IMR-90 (cell line): ENCODE data around the gene GPR183. TPM values are rescaled to one million over a fixed set of nuclear protein-coding genes. Genes with fewer than 3 reads are reported as not detected.

Source experiments
- ATAC-seq: fragments of 200-7000 bp; cut with Tn5 transposase; 2 replicates; pipeline ENCODE4 v1.9.1; 2020; ENCODE audit warnings: low read depth, mild to moderate bottlenecking, moderate library complexity
- BruUV-seq: library from RNA; stranded (reverse); fragments of 400-500 nt; replicated peaks from 2 replicates; lab custom pipeline; 2021; lab: Mats Ljungman, UMichigan
- CTCF ChIA-PET: fragments of 300-600 bp; formaldehyde crosslinking; extraction: SDS; loops from one replicate; lab custom pipeline; 2021; ENCODE audit warnings: antibody characterized with exemption; lab: Yijun Ruan, JAX
- POLR2A ChIA-PET: fragments of 300-600 bp; sonication (Branson Sonifier 250); formaldehyde crosslinking; loops from one replicate; lab custom pipeline; 2022; ENCODE audit warnings: antibody characterized with exemption; ENCODE audit not compliant: unreplicated experiment; lab: Charles Lee
- DNase-seq: peaks from one replicate; pipeline ENCODE4 v3.0.0; 2013
- H2AFZ ChIP-seq: replicated peaks from 2 replicates; pipeline ENCODE3; 2013; ENCODE audit warnings: low read length, mild to moderate bottlenecking; ENCODE audit not compliant: poor library complexity
- H2AK5ac ChIP-seq: 2 replicates; pipeline ENCODE4 v1.6.1; 2013; ENCODE audit warnings: low read depth, low read length, inconsistent platforms
- H2AK9ac ChIP-seq: replicated peaks from 2 replicates; pipeline ENCODE3; 2013; ENCODE audit warnings: mild to moderate bottlenecking, low read depth, low read length, moderate library complexity; ENCODE audit not compliant: poor library complexity
- H2BK120ac ChIP-seq: 2 replicates; pipeline ENCODE4 v1.6.1; 2013; ENCODE audit warnings: low read depth, low read length, inconsistent platforms
- H2BK15ac ChIP-seq: 3 replicates; pipeline ENCODE4 v1.6.1; 2013; ENCODE audit warnings: low read depth, low read length, inconsistent platforms
- H2BK20ac ChIP-seq: 2 replicates; pipeline ENCODE4 v1.6.1; 2013; ENCODE audit warnings: low read depth, mild to moderate bottlenecking, inconsistent platforms, low read length, moderate library complexity
- H2BK5ac ChIP-seq: 2 replicates; pipeline ENCODE4 v1.6.1; 2013; ENCODE audit warnings: mild to moderate bottlenecking, low read depth, low read length, inconsistent platforms; ENCODE audit not compliant: poor library complexity, severe bottlenecking
- H3K14ac ChIP-seq: replicated peaks from 2 replicates; pipeline ENCODE4 v1.6.1; 2013; ENCODE audit warnings: low read depth, low read length, inconsistent platforms
- H3K18ac ChIP-seq: 2 replicates; pipeline ENCODE4 v1.6.1; 2013; ENCODE audit warnings: low read depth, low read length, control low read depth
- H3K23ac ChIP-seq: 2 replicates; pipeline ENCODE4 v1.6.1; 2013; ENCODE audit warnings: low read depth, low read length, inconsistent platforms
- H3K27ac ChIP-seq: 2 replicates; pipeline ENCODE4 v1.5.1; 2013; ENCODE audit warnings: mild to moderate bottlenecking, control low read depth, low read length; ENCODE audit not compliant: insufficient read depth
- H3K27me3 ChIP-seq: 2 replicates; pipeline ENCODE4 v1.6.1; 2013; ENCODE audit warnings: low read length; ENCODE audit not compliant: control insufficient read depth, insufficient read depth
- H3K36me3 ChIP-seq: 2 replicates; pipeline ENCODE4 v1.6.1; 2013; ENCODE audit warnings: low read length, mixed read lengths; ENCODE audit not compliant: control insufficient read depth, insufficient read depth
- H3K4ac ChIP-seq: 2 replicates; pipeline ENCODE4 v1.6.1; 2013; ENCODE audit warnings: low read depth, low read length, inconsistent platforms
- H3K4me1 ChIP-seq: 2 replicates; pipeline ENCODE4 v1.6.1; 2013; ENCODE audit warnings: low read length, mixed read lengths; ENCODE audit not compliant: control insufficient read depth, insufficient read depth
- H3K4me2 ChIP-seq: 2 replicates; pipeline ENCODE4 v1.6.1; 2013; ENCODE audit warnings: low read depth, mild to moderate bottlenecking, control low read depth, low read length, moderate library complexity
- H3K4me3 ChIP-seq: 2 replicates; pipeline ENCODE4 v1.5.1; 2013; ENCODE audit warnings: low read depth, mild to moderate bottlenecking, control low read depth, low read length, moderate library complexity; ENCODE audit not compliant: insufficient read depth
- H3K56ac ChIP-seq: 2 replicates; pipeline ENCODE4 v1.6.1; 2013; ENCODE audit warnings: low read length, inconsistent platforms; ENCODE audit not compliant: insufficient read depth; ENCODE audit errors: extremely low read depth
- H3K79me1 ChIP-seq, 2 experiments: 2 replicates each; pipeline ENCODE4 v1.6.1; 2013; ENCODE audit warnings: low read length in 2 of 2, inconsistent platforms in 1 of 2, low read depth in 1 of 2
- H3K9ac ChIP-seq: 2 replicates; pipeline ENCODE4 v1.6.1; 2013; ENCODE audit warnings: low read depth, low read length, control low read depth
- H3K9me1 ChIP-seq: 2 replicates; pipeline ENCODE4 v1.6.1; 2013; ENCODE audit warnings: low read length, inconsistent platforms; ENCODE audit not compliant: insufficient read depth
- H3K9me3 ChIP-seq: 2 replicates; pipeline ENCODE4 v1.6.1; 2013; ENCODE audit warnings: low read length; ENCODE audit not compliant: control insufficient read depth, insufficient read depth
- H4K20me1 ChIP-seq: 2 replicates; pipeline ENCODE4 v1.6.1; 2013; ENCODE audit warnings: low read length, inconsistent platforms; ENCODE audit not compliant: insufficient read depth
- H4K5ac ChIP-seq: 2 replicates; pipeline ENCODE4 v1.6.1; 2013; ENCODE audit warnings: mild to moderate bottlenecking, low read depth, low read length, control low read depth
- H4K8ac ChIP-seq, 2 experiments: 2 replicates each; pipeline ENCODE4 v1.6.1; 2013; ENCODE audit warnings: low read depth in 2 of 2, low read length in 2 of 2, control low read depth in 1 of 2, inconsistent platforms in 1 of 2
- H4K91ac ChIP-seq: 2 replicates; pipeline ENCODE4 v1.6.1; 2013; ENCODE audit warnings: low read depth, low read length, inconsistent platforms; ENCODE audit not compliant: insufficient read depth
- BHLHE40 ChIP-seq: fragments of 150-350 bp; IDR thresholded peaks from 2 replicates; pipeline ENCODE4 v1.6.1; 2016; ENCODE audit warnings: mild to moderate bottlenecking, low read depth, low read length
- CHD1 ChIP-seq: IDR thresholded peaks from 2 replicates; pipeline ENCODE4 v1.6.1; 2012; ENCODE audit warnings: low read depth, low read length, improper control_type of control experiment
- FOS ChIP-seq: fragments of 150-350 bp; IDR thresholded peaks from 2 replicates; pipeline ENCODE4 v1.6.1; 2016; ENCODE audit warnings: low read depth, low read length
- MAFK ChIP-seq: IDR thresholded peaks from 2 replicates; pipeline ENCODE4 v1.6.1; 2012; ENCODE audit warnings: low read depth, low read length, improper control_type of control experiment
- MXI1 ChIP-seq: IDR thresholded peaks from 2 replicates; pipeline ENCODE4 v1.6.1; 2012; ENCODE audit warnings: low read depth, mild to moderate bottlenecking, low read length, moderate library complexity, borderline replicate concordance
- POLR2A ChIP-seq: IDR thresholded peaks from 2 replicates; pipeline ENCODE4 v1.6.1; 2012; ENCODE audit warnings: mild to moderate bottlenecking, low read depth, low read length
- RAD21 ChIP-seq: IDR thresholded peaks from 2 replicates; pipeline ENCODE4 v1.6.1; 2012; ENCODE audit warnings: low read length, improper control_type of control experiment
- RCOR1 ChIP-seq: IDR thresholded peaks from 2 replicates; pipeline ENCODE4 v1.6.1; 2012; ENCODE audit warnings: mild to moderate bottlenecking, low read length, improper control_type of control experiment; ENCODE audit not compliant: insufficient replicate concordance
- RFX5 ChIP-seq: IDR thresholded peaks from 2 replicates; pipeline ENCODE4 v1.8.0; 2012; ENCODE audit warnings: low read depth, mild to moderate bottlenecking, low read length, moderate library complexity
- SMC3 ChIP-seq: fragments of 150-350 bp; IDR thresholded peaks from 2 replicates; pipeline ENCODE4 v1.6.1; 2016; ENCODE audit warnings: low read depth, mild to moderate bottlenecking, antibody characterized with exemption, low read length, moderate library complexity
- USF2 ChIP-seq: fragments of 150-350 bp; IDR thresholded peaks from 2 replicates; pipeline ENCODE4 v1.6.1; 2017; ENCODE audit warnings: mild to moderate bottlenecking, antibody characterized with exemption, low read length, low read depth
- WGBS, 2 experiments: methylation state at CpG; one replicate each; pipeline versions ENCODE4 v1.1.5 to v1.1.7; 2013; ENCODE audit warnings: missing lambda C conversion rate in 2 of 2; ENCODE audit not compliant: insufficient read length in 1 of 2; ENCODE audit errors: extremely low coverage in 2 of 2; 5-methylcytosine and 5-hydroxymethylcytosine counted together
- dilution Hi-C: fragments of 300-500 bp; cut with HindIII; formaldehyde crosslinking; loops from one replicate; pipeline ENCODE4 v1.14.3; 2018; ENCODE audit warnings: low sequenced_read_pairs; ENCODE audit not compliant: unreplicated experiment
- in situ Hi-C: fragments of 300-500 bp; cut with MboI; formaldehyde crosslinking; loops from 3 replicates; pipeline ENCODE4 v1.14.3; 2019; ENCODE audit warnings: low sequenced_read_pairs, inconsistent platforms, mixed read lengths
- intact Hi-C: fragments of 100-400 bp; cut with micrococcal nuclease; formaldehyde crosslinking; loops from 2 replicates; pipeline ENCODE4 v1.10.0; 2022
- polyA plus RNA-seq, 3 experiments: library from polyadenylated mRNA; depleted of rRNA; stranded (reverse); fragments of >200 nt; gene quantifications; 2 replicates each; pipeline ENCODE4 v1.2.3, GENCODE V29; 2012; ENCODE audit warnings: low replicate concordance in 1 of 3
- total RNA-seq: library from RNA; depleted of rRNA; stranded (reverse); fragments of >200 nt; gene quantifications from 2 replicates; pipeline ENCODE4 v1.2.3, GENCODE V29; 2012

GPR183 gene
- total and polyA plus RNA-seq, 2 of the 4 experiments (the other 2 are of a cell fraction): 0.18 to 0.31 TPM

- Histone ChIP-seq H3K4me2 (no peak overlapping the region), H3K14ac (no peak overlapping the region), H3K9me1 (peaks cover 13% of the 10 kb centered on the region), H3K18ac (no peak overlapping the region), H3K9ac (no peak overlapping the region), H2BK15ac (no peak overlapping the region), H3K27ac (no peak overlapping the region), H4K91ac (no peak overlapping the region), H3K9me3 (no peaks in the 10 kb centered on the region), H3K79me1 (peaks cover 0 to 7% of the 10 kb centered on the region in 2 experiments; a peak in 1 of 4 replicates), H4K5ac (no peak overlapping the region), H2AK9ac (no peak overlapping the region), H2BK5ac (no peak overlapping the region), H4K8ac (no peak overlapping the region), H2AK5ac (no peak overlapping the region), H3K36me3 (peaks cover 8% of the 10 kb centered on the region), H2AFZ (no peak overlapping the region), H4K20me1 (peaks cover 12% of the 10 kb centered on the region; the same call in 1 of the 2 replicates), H2BK120ac (no peak overlapping the region), H3K4me3 (no peak overlapping the region), H3K4ac (no peak overlapping the region), H3K4me1 (no peaks in the 10 kb centered on the region), H3K23ac (no peak overlapping the region), H3K27me3 (no peaks in the 10 kb centered on the region), H2BK20ac (no peak overlapping the region), H3K56ac (no peak overlapping the region)
- in situ Hi-C loops (no loop called here), intact Hi-C loops (no loop called here), dilution Hi-C loops (no loop called here)
- no peak for ATAC-seq
- no peak for DNase-seq
- ChIA-PET CTCF (no interaction called here), POLR2A (no interaction called here)
- BruUV-seq: no TSS peak
- WGBS, 2 experiments: no CpG with 5 or more reads among the region's 2 CpGs
- TF ChIP-seq FOS: no peak
- TF ChIP-seq RAD21: no peak
- no peak for TF ChIP-seq MXI1
- TF ChIP-seq USF2: no peak
- TF ChIP-seq CHD1: no peak
- TF ChIP-seq RCOR1: no peak
- no peak for TF ChIP-seq MAFK
- TF ChIP-seq POLR2A: no peak
- TF ChIP-seq SMC3: no peak
- TF ChIP-seq BHLHE40: no peak
- TF ChIP-seq RFX5: no peak
Observed at GRCh38 chr13:99350191-99350590, 43.0 kb upstream of the GPR183 start.
